GM13976 (cell line): ENCODE results near the gene NEURL3.

Experiments
- DNase-seq: peaks from one replicate; pipeline ENCODE4 v3.0.0; 2012; ENCODE audit warnings: low spot score
- CTCF ChIP-seq: IDR thresholded peaks from 2 replicates; pipeline ENCODE4 v1.5.1; 2012; ENCODE audit warnings: borderline replicate concordance, mild to moderate bottlenecking; ENCODE audit not compliant: insufficient read depth; ENCODE audit errors: extremely low read depth, missing control alignments, control extremely low read depth
- in situ Hi-C: fragments of 300-500 bp; cut with MboI; formaldehyde crosslinking; loops from one replicate; pipeline ENCODE4 v1.12.0; 2022; ENCODE audit warnings: low sequenced_read_pairs, mixed read lengths, inconsistent platforms; ENCODE audit not compliant: unreplicated experiment

NEURL3 gene

GRCh38 chr2:96510931-96511595 is 5.9 kb upstream of the NEURL3 start:
- in situ Hi-C loops: loop anchor here (10.0 to 25.0 kb wide), 2 partner anchors 106 to 499 kb away; no protein-coding TSS in a partner anchor
- TF ChIP-seq CTCF: no peak
- DNase-seq: no peak

- no peak for TF ChIP-seq CTCF
- DNase-seq: no peak
- in situ Hi-C loops: loop anchor here (10.0 to 25.0 kb wide), 2 partner anchors 105 to 498 kb away; no protein-coding TSS in a partner anchor
Measured at GRCh38 chr2:96509847-96510230, 4.7 kb upstream of the NEURL3 start.

- in situ Hi-C loops: loop anchor here (25.0 kb wide), 1 partner anchor 497 kb away; no protein-coding TSS in a partner anchor
- TF ChIP-seq CTCF: peak; percentile 99
- DNase-seq: peak; percentile 89
Measured at GRCh38 chr2:96509114-96509846, 4.1 kb upstream of the NEURL3 start.

- DNase-seq: peak; percentile 41
- no peak for TF ChIP-seq CTCF
- in situ Hi-C loops: loop anchor here (25.0 kb wide), 1 partner anchor 496 kb away; no protein-coding TSS in a partner anchor
Measured at GRCh38 chr2:96508521-96509113, 3.5 kb upstream of the NEURL3 start.

GRCh38 chr2:96507957-96508520 is 2.9 kb upstream of the NEURL3 start:
- peak; percentile 92 for TF ChIP-seq CTCF
- peak; percentile 93 for DNase-seq
- in situ Hi-C loops: loop anchor here (25.0 kb wide), 1 partner anchor 496 kb away; no protein-coding TSS in a partner anchor

GRCh38 chr2:96506907-96507240 is 1.7 kb upstream of the NEURL3 start:
- no peak for TF ChIP-seq CTCF
- in situ Hi-C loops: loop anchor here (25.0 kb wide), 1 partner anchor 495 kb away; no protein-coding TSS in a partner anchor
- no peak for DNase-seq
